Measurements from ENCODE around the gene SLC35F4.
"Not testable (repeated sequence)": the region's sequence is repeated elsewhere in the genome, so short reads cannot be mapped to it uniquely, and the experiment has no call there.

Gene SLC35F4

DNA sequence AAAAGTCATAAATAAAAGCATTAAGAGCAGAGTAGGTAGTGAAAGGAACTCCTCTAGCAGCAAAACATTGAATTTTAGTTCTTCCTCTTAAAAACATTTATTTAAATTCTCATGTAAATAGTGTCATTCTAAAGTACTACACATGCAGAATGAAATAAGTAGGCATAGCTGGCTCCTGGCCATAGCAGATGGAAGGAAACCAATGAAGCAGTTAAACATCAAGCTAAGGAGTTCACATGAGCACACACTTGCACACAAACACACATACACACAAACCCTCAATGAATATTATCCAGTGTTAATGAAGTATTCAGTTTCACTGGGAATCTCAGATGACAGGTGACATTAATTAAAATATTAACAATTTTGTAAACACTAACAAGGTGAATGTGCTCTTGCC, 69.3 kb downstream of the SLC35F4 start:
- FAIRE-seq: no peak

GRCh38 chr14:57785058-57785457, 80.8 kb downstream of the SLC35F4 start:
- FAIRE-seq: no peak

GRCh38 chr14:57771801-57772200, 94.1 kb downstream of the SLC35F4 start:
- no peak for FAIRE-seq

DNA sequence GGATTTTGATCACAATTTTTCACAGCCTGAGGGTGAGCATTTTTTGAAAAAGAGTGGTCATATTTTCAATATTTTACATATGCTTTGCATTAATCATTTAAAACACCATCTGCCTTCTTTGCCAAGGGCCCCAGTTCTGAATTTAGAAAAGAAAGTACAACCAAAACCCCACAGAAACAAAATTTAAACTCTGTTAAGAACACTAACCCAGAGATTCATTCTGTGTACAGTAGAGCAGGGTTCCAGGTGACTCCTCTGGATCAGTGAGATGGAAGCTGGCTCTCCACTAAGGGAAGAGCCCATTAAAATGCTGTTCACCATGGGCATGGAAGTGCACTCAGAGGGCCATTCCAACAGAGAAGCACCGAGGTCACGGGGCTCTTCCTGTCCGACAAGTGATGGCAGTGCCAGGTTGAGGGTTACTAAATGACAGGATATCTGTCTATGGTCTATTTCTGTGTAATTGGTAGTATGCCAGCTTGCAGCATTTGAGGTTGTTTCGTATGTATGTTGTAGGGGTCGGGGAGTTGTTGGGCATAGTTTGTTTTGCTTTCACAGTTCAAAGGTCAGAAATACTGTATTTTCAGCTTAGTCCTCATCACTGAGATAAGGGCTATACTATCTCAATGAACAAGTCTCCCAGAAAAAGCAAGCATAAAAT, 95.9 kb downstream of the SLC35F4 start:
- FAIRE-seq: no peak

DNA sequence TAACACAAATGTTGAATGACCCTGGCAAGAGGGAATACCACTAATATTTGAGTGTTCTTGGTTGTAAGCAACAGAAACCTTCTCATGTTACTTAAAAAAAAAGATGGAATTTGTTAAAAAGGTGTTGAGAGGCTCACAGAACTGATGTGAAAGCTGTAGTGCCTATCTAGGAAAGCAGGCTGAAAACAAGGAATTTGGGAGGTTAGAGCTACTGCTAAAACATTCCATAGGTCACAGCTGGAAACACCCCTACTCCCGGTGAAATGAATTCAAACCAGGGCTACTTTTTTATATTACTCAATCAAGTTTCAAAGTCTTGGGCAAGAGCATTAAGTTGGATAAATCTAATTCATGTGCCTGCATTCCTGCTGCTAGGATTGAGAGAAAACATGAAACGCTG, 104.1 kb downstream of the SLC35F4 start:
- no peak for FAIRE-seq

- FAIRE-seq: no peak
These were observed 105.0 kb downstream of the SLC35F4 start for GRCh38 chr14:57760896-57761295.

GRCh38 chr14:57755018-57755521, 110.8 kb downstream of the SLC35F4 start:
- no peak for FAIRE-seq

DNA sequence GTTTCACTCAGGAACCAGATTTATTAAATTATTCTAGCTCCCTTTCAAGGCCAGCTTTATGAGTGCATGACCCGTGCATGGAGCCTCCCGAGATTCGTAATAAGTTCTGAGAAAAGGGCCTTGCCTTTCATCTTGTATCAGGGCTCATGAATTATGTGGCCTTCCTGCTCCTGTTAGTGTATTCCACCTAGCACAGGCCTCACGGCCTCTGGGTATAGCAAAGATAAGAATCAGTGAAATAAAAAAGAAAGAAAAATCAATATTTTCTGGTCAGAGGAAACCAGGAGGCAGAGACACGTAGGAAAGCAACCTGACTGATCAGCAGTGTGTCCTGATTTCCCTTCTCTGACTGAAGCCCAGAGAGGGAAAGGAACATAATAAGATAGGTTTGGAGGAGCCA, 111.4 kb downstream of the SLC35F4 start:
- no peak for FAIRE-seq

DNA sequence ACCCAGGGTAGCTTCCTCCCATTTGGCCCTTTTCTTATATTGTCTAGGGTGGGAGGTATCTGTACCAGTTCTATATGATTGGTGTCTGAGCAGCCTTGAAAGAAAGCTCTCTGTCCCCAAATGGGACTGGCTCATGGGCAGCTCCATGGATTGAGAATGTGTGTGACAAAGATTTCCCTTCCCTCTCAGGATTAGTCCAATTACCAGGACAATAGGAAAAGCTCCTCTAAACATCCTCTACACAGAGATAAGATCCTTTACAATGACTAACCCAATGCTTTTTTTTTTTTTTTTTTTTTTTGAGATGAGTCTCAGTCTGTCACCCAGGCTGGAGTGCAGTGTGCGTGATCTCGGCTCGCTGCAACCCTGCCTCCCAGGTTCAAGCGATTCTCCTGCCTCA, 112.1 kb downstream of the SLC35F4 start:
- no peak for FAIRE-seq

DNA sequence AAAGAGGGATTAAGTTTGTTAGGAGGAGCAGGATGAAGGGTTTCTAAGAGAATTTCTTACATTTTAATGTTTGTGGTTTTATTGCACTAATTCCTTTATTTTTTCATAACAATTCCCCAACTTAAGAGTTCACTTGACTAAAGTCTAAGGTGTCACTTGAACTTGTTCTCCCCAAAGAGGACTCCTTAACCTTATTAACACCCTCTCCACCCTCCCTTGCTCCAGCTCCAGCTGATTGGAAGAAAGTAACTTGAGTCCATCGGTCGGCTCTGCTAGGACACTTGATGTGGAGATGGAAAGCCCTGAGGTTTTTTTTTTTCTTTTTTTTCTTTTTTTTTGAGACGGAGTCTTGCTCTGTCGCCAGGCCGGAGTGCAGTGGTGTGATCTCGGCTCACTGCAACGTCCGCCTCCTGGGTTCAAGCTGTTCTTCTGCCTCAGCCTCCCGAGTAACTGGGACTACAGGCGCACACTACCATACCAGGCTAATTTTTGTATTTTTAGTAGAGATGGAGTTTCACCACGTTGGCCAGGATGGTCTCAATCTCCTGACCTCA, 113.7 kb downstream of the SLC35F4 start:
- not testable (repeated sequence) for FAIRE-seq

DNA sequence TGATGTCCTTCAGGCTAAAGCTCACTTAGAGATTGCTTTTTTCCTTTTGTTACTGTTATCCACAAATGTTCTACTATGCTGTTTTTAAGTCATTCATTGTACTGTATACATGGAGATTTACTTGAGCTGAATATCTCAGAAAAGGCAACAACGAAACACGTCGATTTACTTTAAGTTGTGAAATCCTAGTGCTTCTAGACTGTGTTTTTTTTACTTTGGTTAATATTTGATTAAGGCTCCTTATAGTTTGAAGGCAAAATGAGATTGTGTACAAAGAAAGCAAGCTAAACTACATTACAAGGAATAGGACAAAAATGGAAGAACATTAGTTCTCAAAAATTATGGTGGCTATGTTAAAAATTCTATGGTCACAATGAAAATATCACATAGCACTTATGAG, 114.5 kb downstream of the SLC35F4 start:
- FAIRE-seq: no peak

- no peak for FAIRE-seq
These were observed 116.6 kb downstream of the SLC35F4 start for GRCh38 chr14:57749267-57749666.

DNA sequence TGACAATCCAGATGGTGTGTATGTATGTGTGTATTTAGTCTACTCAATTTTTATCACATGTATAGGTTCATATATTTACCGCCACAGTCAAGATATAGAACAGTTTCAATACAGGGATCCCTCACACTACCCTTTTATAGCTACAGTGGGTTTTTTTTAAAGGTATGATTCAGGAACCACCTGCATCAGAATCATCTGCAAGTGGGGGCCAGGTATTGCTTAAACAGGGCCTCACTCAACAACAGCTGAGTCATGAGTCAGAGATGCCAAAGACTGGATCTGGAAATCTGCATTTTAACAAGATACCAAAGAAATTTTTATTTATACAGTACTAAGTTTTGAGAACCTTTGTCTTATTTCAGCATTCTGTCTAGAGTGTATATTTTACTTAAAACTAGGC, 117.6 kb downstream of the SLC35F4 start:
- FAIRE-seq: no peak

DNA sequence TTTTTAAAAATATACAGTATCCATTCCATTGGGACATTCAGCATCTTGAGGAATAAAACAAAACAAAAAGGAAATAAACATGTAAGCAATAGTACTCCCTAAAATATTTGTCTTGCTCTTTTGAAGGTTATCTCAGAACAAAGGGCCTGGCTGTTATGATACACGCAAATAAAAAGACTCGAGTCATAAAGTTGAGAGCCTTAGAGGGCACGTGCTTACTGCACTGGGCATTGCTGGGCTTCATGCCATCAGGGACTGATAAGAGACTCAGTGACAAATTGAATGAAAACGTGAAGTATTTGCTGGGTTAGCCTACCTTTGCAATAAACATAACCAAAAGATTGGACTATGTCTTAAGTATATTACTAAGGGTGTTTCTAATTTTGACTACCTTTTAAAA, 118.9 kb downstream of the SLC35F4 start:
- no peak for FAIRE-seq

GRCh38 chr14:57746563-57746962, 119.3 kb downstream of the SLC35F4 start:
- FAIRE-seq: no peak

- FAIRE-seq: no peak
These were observed 126.4 kb downstream of the SLC35F4 start for GRCh38 chr14:57739516-57739915.

DNA sequence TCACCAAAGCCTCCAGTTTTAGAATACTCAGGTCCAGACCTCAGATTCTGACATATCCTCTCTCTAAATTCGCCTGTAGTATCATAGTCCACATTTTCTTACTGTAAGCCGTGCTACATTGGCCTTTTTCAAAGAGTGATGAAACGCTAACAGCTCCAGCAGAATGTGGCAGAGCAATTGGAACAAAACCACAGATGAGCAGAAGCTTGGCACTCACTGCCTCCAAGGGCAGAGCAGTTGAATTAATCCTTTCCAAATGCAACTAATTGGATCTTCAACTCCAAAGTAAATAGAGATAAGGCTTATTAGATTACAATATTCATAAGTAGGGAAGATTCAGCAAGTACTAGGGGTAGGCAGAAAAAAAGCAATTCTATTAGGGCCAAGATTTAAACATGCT, 128.3 kb downstream of the SLC35F4 start:
- FAIRE-seq: no peak

DNA sequence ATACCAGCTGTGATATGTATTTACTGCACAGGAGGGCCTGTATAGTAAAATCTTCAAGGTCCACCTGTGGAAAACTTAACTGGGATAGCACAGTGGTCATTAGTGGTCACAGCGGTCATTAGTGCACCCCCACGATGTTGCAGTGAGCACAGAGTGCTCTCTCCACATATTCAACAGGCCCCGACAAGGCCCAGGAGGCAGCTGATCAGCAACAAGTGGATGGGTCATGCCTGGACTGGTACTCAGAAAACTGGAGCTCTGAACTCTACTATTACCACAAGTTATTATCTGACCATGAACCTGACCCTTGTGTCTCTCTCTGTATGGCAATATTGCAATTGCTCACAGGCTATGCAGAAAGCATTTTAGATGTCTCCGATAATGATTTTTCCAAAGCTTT, 129.5 kb downstream of the SLC35F4 start:
- no peak for FAIRE-seq

- FAIRE-seq: no peak
These were observed 130.6 kb downstream of the SLC35F4 start for GRCh38 chr14:57735276-57735675.

DNA sequence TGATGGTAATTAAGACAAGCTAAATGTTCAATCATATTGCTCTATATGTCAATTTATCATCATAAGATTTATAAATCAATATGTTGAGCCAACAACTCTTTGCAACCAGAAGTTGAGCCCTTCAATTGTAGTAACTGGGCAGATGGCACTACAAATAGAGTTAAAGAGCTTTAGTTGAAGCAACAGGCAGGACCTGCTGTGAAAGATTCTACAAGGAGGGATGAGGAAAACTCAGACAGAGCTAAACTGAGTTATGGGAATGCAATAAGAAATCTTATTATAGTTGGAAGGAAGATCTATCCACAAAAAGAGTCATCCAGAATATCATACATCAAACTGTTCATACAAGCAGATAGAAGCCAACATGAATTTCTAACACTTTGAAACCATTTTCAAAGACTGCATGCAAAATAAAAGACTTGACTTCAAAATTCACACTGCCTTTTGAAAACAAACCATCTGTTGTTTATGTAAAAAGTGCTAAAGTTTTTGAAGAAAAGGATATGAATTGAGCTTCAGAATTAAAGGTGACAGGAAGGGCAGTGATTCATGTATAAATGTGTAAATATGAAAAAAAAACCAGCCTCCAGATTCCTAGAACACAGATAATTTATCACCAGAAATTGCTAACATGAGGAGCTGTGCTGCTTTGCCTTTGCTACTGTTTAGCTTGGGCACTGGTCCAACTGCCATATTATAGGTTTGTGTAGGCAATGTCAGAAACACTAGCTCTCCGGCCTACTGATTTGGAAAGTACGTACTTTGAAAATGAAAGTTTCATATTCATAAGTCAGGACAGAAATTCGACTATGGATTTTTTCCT, 133.2 kb downstream of the SLC35F4 start:
- FAIRE-seq: no peak

DNA sequence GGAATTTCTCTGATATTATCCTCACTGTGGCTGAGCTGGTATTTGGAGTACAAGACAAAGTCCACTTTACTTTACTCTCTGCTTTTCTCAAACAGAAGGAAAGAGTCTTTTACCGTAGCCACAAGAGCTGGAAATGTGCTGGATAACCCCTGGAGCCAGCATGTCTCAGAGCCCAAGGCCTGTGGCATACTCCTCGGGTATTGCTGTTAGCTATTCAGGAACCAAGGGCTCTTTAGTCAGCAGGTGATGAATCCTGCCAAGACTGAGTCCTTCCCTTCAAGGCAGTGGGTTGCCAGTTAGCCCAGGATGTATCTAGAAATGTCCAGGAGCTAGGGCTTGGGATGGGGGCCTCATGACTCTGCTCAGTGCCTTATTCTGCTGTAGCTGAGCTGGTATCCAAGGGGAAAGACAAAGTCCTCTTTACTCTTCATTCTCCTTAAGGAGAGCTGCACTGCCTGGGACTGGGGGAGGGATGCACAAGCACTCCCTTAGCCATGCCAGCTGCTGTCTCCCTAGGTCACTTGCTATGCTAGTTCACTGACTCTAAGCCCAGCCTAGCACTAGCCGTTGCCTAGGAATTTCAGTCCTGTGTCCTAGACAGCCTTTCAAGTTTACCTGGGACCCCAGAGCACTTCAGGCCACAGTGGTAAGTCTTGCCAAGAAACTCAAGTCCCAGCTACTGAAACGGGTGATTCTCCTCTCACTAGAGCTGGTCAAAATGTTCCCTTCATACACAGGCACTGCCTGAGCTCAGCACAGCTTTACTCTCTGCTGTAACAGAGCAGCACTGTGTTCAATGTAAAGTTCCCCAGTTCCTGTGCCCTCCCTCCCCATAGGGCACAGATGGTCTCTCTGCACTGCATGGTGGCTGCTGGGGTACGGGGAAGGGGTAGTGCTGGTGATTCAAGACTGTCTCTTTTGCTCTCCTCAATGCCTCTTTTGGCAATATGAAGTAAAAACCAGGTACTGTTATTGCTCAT, 136.4 kb downstream of the SLC35F4 start:
- FAIRE-seq: no peak

DNA sequence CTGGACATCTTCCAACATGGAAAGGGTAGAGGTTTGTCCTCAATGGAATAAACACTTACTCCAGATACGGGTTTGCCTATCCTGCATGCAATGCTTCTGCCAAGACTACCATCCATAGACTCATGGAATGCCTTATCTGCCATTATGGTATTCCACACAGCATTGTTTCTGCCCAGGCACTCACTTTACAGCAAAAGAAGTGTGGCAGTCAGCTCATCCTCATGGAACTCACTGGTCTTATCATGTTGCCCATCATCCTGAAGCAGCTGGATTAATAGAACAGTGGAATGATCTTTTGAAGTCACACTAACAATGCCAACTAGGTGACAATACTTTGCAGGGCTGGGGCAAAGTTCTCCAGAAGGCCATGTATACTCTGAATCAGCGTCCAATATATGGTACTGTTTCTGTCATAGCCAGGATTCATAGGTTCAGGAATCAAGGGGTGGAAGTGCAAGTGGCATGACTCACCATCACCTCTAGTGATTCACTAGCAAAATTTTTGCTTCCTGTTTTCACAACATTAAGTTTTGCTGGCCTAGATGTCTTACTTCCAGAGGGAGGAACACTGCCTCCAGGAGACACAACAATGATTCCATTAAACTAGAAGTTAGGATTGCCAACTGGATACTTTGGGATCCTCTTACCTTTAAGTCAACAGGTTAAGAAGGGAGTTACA, 140.4 kb downstream of the SLC35F4 start:
- no peak for FAIRE-seq

Data from TTC549 (cell line).